Neural cell (in vitro differentiated cells): ENCODE measurements around the gene YWHAG.

Experiments used
- CTCF ChIP-seq: fragments of 450-650 bp; IDR thresholded peaks from 2 replicates; pipeline ENCODE4 v1.5.1; 2014; ENCODE audit warnings: antibody characterized with exemption, mild to moderate bottlenecking, moderate library complexity; ENCODE audit not compliant: poor library complexity, severe bottlenecking
- EP300 ChIP-seq: fragments of 450-650 bp; conservative IDR thresholded peaks from 2 replicates; pipeline ENCODE4 v1.6.1; 2014; ENCODE audit warnings: antibody characterized with exemption, mild to moderate bottlenecking, moderate library complexity; ENCODE audit not compliant: poor library complexity, severe bottlenecking
- MXI1 ChIP-seq: fragments of 450-650 bp; conservative IDR thresholded peaks from 2 replicates; pipeline ENCODE4 v1.6.1; 2014; ENCODE audit warnings: antibody characterized with exemption, mild to moderate bottlenecking; ENCODE audit not compliant: poor library complexity, severe bottlenecking
- RAD21 ChIP-seq: fragments of 450-650 bp; conservative IDR thresholded peaks from 2 replicates; pipeline ENCODE4 v1.6.1; 2014; ENCODE audit warnings: antibody characterized with exemption, mild to moderate bottlenecking, moderate library complexity

- no peak for TF ChIP-seq CTCF
- TF ChIP-seq MXI1, result no peak
- no peak for TF ChIP-seq RAD21
- TF ChIP-seq EP300, result no peak
Measured at GRCh38 chr7:76338298-76339084, 20.3 kb downstream of the YWHAG start.
